Effector CD4-positive, alpha-beta T cell (primary cell): ENCODE data around the gene TM4SF18.

Experiments
- DNase-seq: peaks from one replicate; pipeline ENCODE4 v3.0.0-alpha.2; 2020

Gene TM4SF18

DNA sequence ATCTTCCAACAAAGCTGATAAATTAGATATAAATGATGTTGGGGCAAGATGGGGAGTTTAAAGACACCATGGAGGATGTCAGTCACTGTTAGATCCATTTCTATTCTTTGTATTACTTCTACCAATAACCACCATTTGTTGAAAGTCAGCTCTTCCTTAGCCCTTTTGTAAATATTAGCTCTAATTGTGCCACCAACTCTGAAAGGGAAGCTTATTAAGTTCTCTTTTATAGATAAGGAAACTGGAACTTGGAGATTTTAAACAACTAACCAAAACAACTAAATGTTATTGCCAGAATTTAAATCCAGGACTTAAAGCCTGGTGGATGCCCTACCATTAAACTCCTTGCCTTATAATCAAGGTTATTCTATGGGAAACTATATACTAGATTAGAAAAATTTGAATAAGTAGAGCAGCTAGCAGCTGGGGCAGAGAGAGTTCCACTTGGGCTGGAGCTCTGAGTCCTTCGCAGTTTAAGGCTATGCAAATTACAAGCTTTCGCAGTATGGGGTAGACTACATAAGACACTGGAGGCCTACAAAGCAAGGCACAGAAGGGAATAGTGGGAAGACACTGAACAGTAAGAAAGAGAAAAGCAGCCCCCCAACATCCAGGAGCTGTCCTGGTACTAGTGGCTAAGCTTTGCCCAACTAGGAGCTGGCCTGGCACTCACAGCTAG, 52.6 kb downstream of the TM4SF18 start:
- no peak for DNase-seq

DNA sequence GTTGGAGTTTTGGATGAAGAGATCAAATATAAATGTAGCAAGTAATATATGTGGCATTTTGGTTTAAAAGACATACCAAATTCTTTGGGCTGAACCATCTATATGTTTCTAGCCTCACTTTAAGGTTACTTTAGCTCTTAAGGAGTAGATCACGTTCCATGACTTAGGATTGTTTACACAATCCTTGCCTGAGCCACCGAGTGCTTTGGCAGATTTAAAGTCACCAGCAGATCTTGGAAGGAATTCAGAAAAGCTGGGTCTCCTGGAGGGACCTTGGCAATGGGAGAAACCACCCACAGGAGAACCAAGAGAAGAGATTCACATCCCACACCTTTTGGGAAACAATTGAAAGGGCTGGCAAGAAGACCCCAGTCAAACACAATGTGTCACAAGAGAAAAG, 54.5 kb downstream of the TM4SF18 start:
- no peak for DNase-seq

DNA sequence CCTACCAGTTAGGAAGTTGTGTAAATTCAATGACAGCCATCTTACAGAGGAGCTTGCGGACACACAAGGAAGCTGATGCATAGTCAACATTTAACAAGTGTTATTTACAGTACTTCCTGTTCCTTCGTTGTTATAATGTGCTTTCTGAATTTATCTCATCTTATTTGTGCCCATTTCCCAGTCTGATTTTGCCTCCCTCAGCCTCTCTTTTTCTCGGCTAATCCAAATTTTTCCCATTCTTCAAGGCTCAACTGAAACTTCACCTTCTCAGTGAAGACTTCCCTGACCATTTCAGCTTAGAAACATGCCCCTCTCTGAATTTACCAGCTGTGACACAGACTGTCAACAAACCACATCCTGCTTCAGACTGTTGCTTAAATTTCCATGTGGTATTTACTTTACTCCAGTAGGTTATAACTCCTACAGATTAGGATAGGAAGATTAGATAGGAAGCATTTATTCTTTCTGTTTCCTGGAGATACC, 56.1 kb downstream of the TM4SF18 start:
- DNase-seq, result no peak

DNA sequence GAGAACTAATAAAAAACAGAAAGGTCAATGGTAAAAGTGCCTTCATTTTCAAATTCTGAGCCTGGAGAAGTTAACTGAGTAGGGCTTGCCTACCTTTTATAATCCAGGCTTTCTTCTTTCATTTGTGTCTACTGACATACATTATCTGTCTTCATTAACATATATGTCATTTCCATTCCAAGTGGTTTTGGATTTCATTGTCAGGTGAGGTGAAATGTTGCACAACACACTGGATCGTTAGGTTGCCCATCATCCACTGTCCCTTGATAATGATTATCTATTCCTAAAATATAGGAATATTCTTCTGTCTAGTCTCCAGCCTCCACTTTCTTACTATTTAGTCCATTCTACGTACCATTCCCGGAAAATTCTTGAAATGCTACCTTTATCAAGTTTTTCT, 56.8 kb downstream of the TM4SF18 start:
- DNase-seq, result no peak

DNA sequence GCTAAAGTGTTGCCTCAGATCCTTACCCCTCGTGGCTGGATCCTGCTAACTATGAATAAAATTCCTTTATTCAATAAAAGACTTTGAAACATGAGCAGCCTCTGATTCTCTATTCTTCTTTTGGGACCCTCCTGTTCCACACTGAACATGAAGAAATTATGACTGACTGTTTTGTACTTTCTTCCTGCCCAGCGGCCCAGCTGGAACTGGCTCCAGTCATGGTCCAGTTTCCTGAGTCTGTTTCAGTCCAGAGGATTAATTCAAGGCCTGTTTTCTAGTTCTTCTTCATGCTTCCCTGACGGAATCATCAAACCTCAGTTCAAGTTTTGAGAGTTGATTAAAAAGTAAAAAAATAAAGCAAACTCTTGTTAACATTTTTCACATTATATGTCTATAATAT, 59.2 kb downstream of the TM4SF18 start:
- DNase-seq, result no peak

DNA sequence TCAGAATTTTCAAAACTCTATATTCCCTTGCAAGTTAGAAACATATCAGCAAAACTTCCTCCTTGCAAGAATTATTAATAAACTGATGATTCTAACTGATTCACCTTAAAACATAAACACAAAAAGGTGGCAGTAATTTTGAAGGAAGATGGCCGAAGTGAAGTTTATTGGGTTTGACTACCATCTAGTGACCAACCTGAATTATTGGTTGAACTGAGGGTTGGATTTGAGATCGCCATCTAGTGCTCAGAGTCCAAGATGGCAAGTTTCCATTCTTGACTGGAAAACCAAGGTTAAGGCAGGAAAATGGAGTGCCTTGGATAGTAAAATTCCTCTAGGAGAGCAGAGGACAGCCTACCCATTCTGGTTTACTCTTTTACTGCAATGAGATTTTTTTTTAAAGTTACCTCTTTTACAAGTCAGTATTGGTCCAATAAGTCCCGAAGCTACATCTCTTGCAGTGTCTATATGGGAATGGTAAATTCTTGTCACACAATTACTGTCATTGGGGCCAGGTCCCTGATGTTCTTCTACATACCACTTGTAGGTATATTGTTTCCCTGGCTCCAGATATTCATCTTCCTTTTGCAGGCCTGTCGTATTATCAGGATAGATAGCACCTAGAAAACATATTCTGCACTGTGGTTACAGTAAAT, 60.2 kb downstream of the TM4SF18 start:
- DNase-seq, result no peak

DNA sequence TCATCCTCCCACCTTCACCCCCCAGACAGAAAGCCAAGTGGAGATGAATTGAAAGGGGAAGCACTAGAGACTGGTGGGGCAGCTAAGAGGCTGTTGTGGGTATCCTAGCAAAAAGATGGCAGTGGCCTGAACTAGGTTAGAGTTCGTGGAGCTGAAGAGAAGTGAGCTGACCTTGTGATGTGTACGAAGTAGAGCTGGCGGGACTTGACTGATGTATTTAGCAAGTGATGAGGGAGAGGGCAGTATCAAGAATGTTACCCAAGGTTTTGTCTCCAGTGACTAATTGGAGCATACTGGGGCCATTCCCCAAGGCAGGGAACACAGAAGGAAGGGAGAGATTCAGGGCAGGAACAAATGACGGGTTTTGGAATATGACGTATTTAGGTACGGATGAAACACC, 61.8 kb downstream of the TM4SF18 start:
- DNase-seq, result no peak

DNA sequence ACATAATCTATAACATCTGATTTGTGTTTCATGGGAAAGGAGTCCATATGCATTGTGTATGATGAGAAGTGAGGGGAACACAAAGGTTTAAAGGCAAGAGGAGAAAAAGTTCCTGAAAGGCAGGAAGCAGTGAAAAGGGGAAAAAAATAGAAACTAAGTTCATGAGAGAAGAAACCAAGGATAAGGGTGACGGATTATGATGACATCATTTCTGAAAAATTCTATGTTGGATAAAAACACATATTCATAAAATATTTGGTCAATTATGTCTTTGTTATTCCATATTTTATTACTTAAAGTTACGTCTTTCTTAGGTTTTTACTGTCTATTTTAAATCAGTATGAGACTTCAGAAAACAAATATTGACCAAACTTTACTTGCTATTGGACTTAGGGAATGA, 63.3 kb downstream of the TM4SF18 start:
- DNase-seq, result no peak

DNA sequence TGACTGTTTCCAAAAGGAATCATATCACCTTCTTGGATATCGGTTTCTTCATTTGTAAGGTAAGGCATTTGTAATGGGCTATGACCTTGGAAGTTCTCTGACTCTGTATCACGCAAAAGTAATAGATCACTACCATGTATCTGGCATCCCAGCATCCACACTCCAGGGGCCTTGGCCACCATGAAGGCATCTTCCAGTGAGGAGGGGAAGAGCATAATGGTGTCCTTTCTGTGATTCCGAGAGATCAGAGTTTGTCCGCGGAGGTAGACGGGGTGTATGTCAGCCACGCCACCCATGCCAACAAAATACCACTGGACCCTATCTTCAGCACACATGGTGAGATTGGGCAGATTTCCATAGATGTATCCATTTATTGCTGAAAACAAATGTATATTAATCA, 63.7 kb downstream of the TM4SF18 start:
- no peak for DNase-seq
